NCI-H146 treated with DMSO at 0.1 percent for 48 hours (cell line): Measurements from ENCODE around the gene ST3GAL4.

ENCODE experiments used
- DNase-seq: peaks from one replicate; lab custom pipeline; 2025; ENCODE audit not compliant: unreplicated experiment; lab: John Stamatoyannopoulos, UW

ST3GAL4 gene

DNA sequence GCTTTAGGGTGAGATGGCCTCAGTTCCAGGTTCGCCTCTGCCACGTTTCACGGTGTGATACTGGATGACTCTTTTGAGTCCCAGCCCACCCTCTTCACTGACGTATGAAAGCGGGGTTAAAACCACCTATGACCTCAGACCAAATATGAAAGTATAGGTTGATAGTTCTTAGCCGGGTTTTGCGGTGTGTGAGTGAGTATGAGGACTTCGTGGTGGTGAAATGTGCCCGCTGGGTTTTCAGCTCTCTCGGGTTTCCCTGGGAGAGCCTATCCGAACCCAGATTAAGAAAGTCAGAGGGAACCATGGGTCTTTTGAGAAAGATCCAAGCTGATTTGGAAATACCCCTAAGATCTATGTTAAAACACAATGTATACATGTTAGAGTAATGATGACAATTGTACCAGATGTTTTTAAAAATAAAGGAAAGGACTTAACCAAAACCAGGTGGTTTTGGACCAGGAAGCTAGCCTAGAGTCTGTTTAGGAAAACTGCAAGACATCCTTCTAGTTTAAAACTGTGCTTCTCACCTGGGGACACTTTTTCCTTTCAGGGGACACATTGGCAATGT is 25.8 kb upstream of the ST3GAL4 start:
- DNase-seq = no peak

DNA sequence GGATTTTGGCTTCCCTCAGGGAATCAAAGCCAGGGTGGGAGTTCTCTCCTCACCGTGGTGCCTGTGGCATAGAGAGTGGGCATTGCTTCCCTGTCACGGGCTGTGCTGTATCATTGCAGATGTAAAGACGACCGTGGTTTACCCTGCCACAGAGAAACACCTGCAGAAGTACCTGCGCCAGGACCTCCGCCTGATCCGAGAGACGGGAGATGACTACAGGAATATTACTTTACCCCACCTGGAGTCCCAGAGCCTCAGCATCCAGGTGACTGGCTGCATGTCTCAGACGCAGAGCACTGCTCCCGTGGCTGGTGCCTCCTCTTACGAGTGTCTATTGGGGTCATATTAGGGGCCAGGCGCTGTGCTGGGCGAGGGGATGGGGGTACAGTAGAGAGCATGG is 24.2 kb upstream of the ST3GAL4 start:
- no peak for DNase-seq

- no peak for DNase-seq
Measured at GRCh38 chr11:126332221-126332711, 23.2 kb upstream of the ST3GAL4 start.

GRCh38 chr11:126333142-126333541 is 22.3 kb upstream of the ST3GAL4 start:
- no peak for DNase-seq

GRCh38 chr11:126334659-126335462 is 20.6 kb upstream of the ST3GAL4 start:
- no peak for DNase-seq

GRCh38 chr11:126335463-126335760 is 20.1 kb upstream of the ST3GAL4 start:
- no peak for DNase-seq

DNA sequence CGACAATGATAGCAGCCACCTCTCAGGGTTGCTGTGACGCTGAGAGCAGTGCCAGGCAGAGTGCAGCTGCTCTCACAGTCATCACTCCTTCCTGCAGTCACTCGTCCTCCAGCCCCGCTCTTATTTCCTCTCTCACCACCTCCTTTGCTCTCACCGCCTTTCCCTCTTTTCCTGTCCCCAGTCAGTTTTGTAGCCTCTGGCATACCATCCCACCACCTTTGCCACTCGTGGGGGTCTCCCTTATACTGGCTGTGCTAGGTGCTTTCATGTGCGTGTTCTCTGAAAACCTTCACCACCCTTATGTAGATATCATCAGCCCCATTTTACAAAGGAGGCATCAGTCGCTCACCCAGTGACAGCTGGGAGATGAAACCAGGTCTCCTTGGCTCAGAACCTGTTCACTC is 19.3 kb upstream of the ST3GAL4 start:
- no peak for DNase-seq

DNA sequence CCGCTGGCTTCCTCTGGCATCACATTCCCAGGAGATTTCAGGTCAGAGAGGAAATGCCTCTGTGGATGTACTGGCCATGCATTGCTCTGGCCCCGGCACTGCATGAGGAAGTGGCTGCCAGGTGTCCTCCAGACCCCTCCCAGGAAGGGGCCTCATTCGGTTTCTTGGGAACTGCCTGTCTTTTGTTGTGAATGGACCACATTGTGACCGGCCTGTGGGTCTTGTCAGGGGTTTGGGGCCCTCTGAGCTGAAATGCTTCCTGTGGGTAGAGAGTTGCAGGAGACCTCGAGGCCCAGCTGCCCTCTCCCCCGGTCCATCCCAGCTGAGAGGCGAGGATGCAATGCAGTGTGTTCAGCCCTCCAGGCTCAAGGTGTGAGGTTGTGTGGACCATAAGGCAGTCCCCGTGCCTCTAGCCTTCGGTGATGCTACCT is 18.8 kb upstream of the ST3GAL4 start:
- no peak for DNase-seq

- no peak for DNase-seq
Measured at GRCh38 chr11:126337126-126337473, 18.4 kb upstream of the ST3GAL4 start.

- no peak for DNase-seq
Measured at GRCh38 chr11:126337474-126338241, 17.8 kb upstream of the ST3GAL4 start.

- no peak for DNase-seq
Measured at GRCh38 chr11:126338346-126339055, 17.0 kb upstream of the ST3GAL4 start.

DNA sequence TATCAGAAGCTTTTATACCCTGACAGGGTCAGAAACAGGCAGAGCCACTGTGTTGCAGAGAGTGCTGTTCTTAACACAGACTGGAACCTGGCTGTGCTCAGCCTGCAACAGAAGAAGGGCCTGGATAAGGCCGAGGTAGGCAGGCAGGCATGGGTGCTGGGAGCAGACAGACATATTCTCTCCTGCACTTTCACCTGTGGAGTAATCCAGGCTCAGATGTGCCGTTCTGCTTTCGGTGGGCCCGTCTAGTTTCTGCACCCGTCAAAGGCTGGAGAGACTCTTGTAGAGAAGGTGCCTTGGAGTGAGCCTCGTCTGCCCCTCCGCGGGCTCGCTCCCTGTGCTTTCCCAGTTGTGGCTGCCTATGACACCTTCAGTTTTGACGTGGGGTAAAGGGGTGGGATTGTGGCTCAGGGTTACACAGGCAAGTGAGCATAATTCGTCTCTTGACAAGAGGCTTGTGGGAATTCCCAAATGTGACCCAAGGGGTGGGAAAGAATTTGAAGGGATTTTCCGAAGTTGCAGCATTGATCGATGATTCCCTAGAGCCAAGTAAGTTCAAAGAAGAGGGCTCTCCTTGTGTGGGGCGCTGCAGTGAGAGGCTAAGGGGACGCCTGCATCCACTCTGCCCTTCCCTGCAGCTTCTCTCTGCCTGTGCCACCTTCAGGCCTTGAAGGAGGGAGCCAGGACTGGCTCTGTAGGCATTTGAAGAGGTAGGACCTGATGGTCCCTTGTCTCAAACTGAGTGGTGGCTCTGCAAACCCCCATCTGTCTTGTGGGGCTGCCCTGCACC is 16.2 kb upstream of the ST3GAL4 start:
- no peak for DNase-seq

- DNase-seq = no peak
Measured at GRCh38 chr11:126339863-126340434, 15.5 kb upstream of the ST3GAL4 start.

DNA sequence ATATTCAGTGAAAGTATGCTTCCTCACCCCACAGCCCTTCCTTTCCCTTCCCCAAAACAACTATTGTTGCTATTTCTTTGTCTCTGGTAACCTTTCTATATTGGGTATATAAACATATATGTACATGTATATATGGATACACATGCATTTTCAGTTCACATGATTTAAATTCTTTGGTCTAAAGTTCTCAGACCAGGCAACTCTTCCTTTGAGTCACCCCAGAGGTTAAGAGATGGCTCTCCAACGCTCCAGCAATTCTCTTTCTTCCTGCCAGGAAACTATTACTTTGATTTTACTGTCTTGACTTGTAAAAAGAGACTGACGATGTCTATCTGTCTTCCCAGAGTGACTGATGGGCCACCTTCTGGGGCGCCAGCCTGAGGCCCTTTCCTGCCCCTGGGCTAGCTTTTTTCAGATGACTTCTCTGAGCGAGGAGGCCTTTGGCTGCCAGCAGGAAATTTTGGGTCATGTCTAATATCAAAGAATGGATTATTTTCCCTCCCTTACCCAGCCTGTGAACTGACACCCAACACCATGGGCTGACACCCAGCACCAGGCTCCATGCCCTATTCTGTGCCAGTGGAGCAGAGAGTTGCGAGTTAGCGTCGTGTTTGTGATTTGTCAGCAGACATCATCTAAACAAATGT is 14.4 kb upstream of the ST3GAL4 start:
- no peak for DNase-seq

DNA sequence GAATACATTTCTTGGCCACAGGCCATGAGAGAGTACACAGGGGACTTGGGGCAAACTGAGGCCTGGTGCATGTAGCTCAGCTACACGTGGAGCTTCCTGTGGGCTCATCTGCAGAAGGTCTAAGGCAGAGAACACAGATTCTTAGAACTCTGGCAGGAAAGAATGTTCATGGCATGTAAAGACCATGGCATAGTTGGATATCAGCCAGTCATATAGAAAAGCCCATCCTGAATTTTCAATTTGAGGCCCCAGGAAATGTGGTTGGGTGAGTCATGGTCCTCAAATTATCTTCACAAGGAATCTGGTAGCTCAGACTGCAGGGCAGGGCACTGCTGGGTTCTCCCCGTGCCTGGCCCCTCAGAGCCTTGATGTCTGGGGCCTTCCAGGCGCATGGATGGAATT is 13.7 kb upstream of the ST3GAL4 start:
- DNase-seq = no peak

- no peak for DNase-seq
Measured at GRCh38 chr11:126343051-126343450, 12.4 kb upstream of the ST3GAL4 start.

- DNase-seq = no peak
Measured at GRCh38 chr11:126344141-126345080, 11.1 kb upstream of the ST3GAL4 start.

GRCh38 chr11:126345283-126345682 is 10.2 kb upstream of the ST3GAL4 start:
- no peak for DNase-seq
